SK-N-SH treated with all-trans-retinoic acid at 6 μM for 48 hours (cell line): ENCODE data around the gene MINDY4.

Experiments
- ISL1 ChIP-seq: fragments of 250-450 bp; sonication (Bioruptor Pico); IDR thresholded peaks from 2 replicates; pipeline ENCODE4 v2.1.2; 2022; ENCODE audit warnings: mild to moderate bottlenecking, moderate library complexity
- RARB ChIP-seq: fragments of 250-450 bp; sonication (Bioruptor Pico); IDR thresholded peaks from 2 replicates; pipeline ENCODE4 v1.8.0; 2021; ENCODE audit warnings: mild to moderate bottlenecking, moderate library complexity
- ZFP3 ChIP-seq: fragments of 250-450 bp; sonication (Bioruptor Pico); IDR thresholded peaks from 2 replicates; pipeline ENCODE4 v1.5.0; 2020; ENCODE audit warnings: mild to moderate bottlenecking, moderate library complexity

DNA sequence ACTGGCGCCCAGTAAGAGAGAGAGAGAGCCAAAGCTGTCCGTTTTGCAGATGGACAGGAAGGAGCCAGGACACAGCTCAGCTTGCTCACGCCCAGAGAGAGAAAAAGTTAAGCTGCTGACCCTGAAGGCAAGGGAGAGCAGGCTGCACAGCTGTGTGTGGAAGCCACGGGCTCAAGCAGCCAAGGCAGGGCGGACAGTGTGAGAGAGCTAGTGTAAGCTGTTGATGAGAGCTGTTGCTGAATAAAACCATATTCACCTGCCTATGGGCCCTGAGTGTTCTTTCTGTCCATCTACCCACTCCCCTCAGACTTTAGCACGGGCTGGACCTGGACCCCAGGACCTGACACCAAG lies 13.9 kb upstream of the MINDY4 start:
- no peak for TF ChIP-seq ZFP3 (CRISPR knock-in tag)
- TF ChIP-seq ISL1 (CRISPR knock-in tag): no peak
- TF ChIP-seq RARB: no peak
